PC-3 (cell line): Measurements from ENCODE around the gene PGAM2.
"Not testable (repeated sequence)": the region's sequence is repeated elsewhere in the genome, so short reads cannot be mapped to it uniquely, and the experiment has no call there.

Experiments
- CTCF ChIP-seq: fragments of 300-600 bp; sonication (generic); conservative IDR thresholded peaks from 2 replicates; pipeline ENCODE4 v1.5.1; 2017; ENCODE audit warnings: antibody characterized with exemption, low read depth, mild to moderate bottlenecking, low read length
- EZH2 ChIP-seq: fragments of 300-600 bp; sonication (generic); IDR thresholded peaks from one replicate; pipeline ENCODE4 v1.6.1; 2017; ENCODE audit warnings: antibody characterized with exemption, mild to moderate bottlenecking, low read length; ENCODE audit not compliant: unreplicated experiment
- EZH2phosphoT487 ChIP-seq: fragments of 300-600 bp; sonication (generic); IDR thresholded peaks from 2 replicates; pipeline ENCODE4 v1.6.1; 2018; ENCODE audit warnings: mild to moderate bottlenecking, antibody characterized with exemption, low read length, borderline replicate concordance

GRCh38 chr7:44018857-44019807, 46.2 kb downstream of the PGAM2 start:
- peak; percentile 57 for TF ChIP-seq CTCF
- not testable (repeated sequence) for TF ChIP-seq EZH2phosphoT487, EZH2
